HepG2 (cell line): ENCODE measurements around the gene SLC16A1. TPM values are rescaled to one million over a fixed set of nuclear protein-coding genes. Genes with fewer than 3 reads are reported as not detected.

Source experiments
- ATAC-seq: fragments of 200-7000 bp; cut with Tn5 transposase; 3 replicates; pipeline ENCODE4 v1.9.1; 2020; ENCODE audit warnings: mild to moderate bottlenecking, moderate library complexity
- BruUV-seq: library from RNA; stranded (reverse); fragments of 400-500 nt; replicated peaks from 2 replicates; lab custom pipeline; 2021; lab: Mats Ljungman, UMichigan
- CTCF ChIA-PET: fragments of 300-600 bp; formaldehyde crosslinking; extraction: SDS; loops from one replicate; lab custom pipeline; 2021; ENCODE audit warnings: low total read pairs, inconsistent platforms, low intra/inter-chr PET ratio; lab: Yijun Ruan, JAX
- POLR2A ChIA-PET: fragments of 350-600 bp; sonication (Branson Sonifier 250); formaldehyde crosslinking; loops from one replicate; lab custom pipeline; 2020; ENCODE audit warnings: antibody characterized with exemption, inconsistent platforms; lab: Yijun Ruan, JAX
- DNase-seq: peaks from one replicate; pipeline ENCODE4 v3.0.0-alpha.2; 2015; ENCODE audit warnings: low spot score
- FAIRE-seq: peaks from 3 replicates; lab custom pipeline; 2011; peaks lifted over from hg19 to GRCh38; lab: Jason Lieb, UNC
- H2AFZ ChIP-seq: one replicate; pipeline ENCODE4 v1.6.1; 2011; ENCODE audit warnings: low read length, inconsistent platforms
- H3K27ac ChIP-seq: fragments of 300-600 bp; 3 replicates; pipeline ENCODE4 v1.8.0; 2011; ENCODE audit warnings: mixed run types, mild to moderate bottlenecking, mixed read lengths, low read length, inconsistent platforms; ENCODE audit not compliant: insufficient read depth; ENCODE audit errors: extremely low read length
- H3K27me3 ChIP-seq, 2 experiments: fragments of 200-600 bp in 1 of 2; 2 replicates in 1 of 2; 3 replicates in 1 of 2; pipeline versions ENCODE4 v1.6.0 to v1.8.0; 2011; ENCODE audit warnings: low read length in 2 of 2, mild to moderate bottlenecking in 2 of 2, moderate library complexity in 2 of 2, inconsistent platforms in 1 of 2; ENCODE audit not compliant: insufficient read depth in 2 of 2, control insufficient read depth in 1 of 2
- H3K36me3 ChIP-seq, 2 experiments: fragments of 200-600 bp in 1 of 2; replicated peaks in 1 of 2; 2 replicates in 1 of 2; 3 replicates in 1 of 2; pipeline versions ENCODE4 v1.5.1 to v1.8.0; 2011; ENCODE audit warnings: low read length in 2 of 2, inconsistent platforms in 1 of 2; ENCODE audit not compliant: insufficient read depth in 2 of 2, control insufficient read depth in 1 of 2
- H3K4me1 ChIP-seq: 2 replicates; pipeline ENCODE4 v1.5.1; 2012; ENCODE audit warnings: low read length, inconsistent platforms; ENCODE audit not compliant: insufficient read depth
- H3K4me2 ChIP-seq: 2 replicates; pipeline ENCODE4 v1.6.0; 2011; ENCODE audit warnings: low read depth, low read length, inconsistent platforms
- H3K4me3 ChIP-seq, 3 experiments: fragments of 200-600 bp in 1 of 3; sonication (generic), shearing (Covaris generic) in 1 of 3; replicated peaks in 1 of 3; 2 replicates each; pipeline ENCODE4 v1.5.1; 2011 to 2016; ENCODE audit warnings: low read length in 3 of 3, inconsistent platforms in 2 of 3, low read depth in 2 of 3, mild to moderate bottlenecking in 2 of 3, control low read depth in 1 of 3, mixed read lengths in 1 of 3; ENCODE audit not compliant: insufficient read depth in 1 of 3
- H3K79me2 ChIP-seq: one replicate; pipeline ENCODE4 v1.6.1; 2011; ENCODE audit warnings: low read length, inconsistent platforms; ENCODE audit not compliant: insufficient read depth
- H3K9ac ChIP-seq: 2 replicates; pipeline ENCODE4 v1.6.0; 2011; ENCODE audit warnings: mild to moderate bottlenecking, low read depth, low read length, inconsistent platforms; ENCODE audit not compliant: insufficient read depth
- H3K9me3 ChIP-seq: 2 replicates; pipeline ENCODE4 v1.5.1; 2012; ENCODE audit warnings: mild to moderate bottlenecking, low read length
- H4K20me1 ChIP-seq: 2 replicates; pipeline ENCODE4 v1.6.0; 2011; ENCODE audit warnings: inconsistent platforms, mild to moderate bottlenecking, low read length, moderate library complexity; ENCODE audit not compliant: insufficient read depth
- KAT8 ChIP-seq: IDR thresholded peaks from 2 replicates; pipeline ENCODE4 v1.6.1; 2016; ENCODE audit warnings: missing genetic modification reagents, missing compliant biosample characterization
- NFYB ChIP-seq: sonication (generic); formaldehyde crosslinking; IDR thresholded peaks from 2 replicates; pipeline ENCODE4 v1.4.0; 2020; ENCODE audit warnings: missing genetic modification reagents
- ZNF121 ChIP-seq: sonication (generic); formaldehyde crosslinking; IDR thresholded peaks from 2 replicates; pipeline ENCODE4 v1.5.0; 2020; ENCODE audit warnings: mild to moderate bottlenecking, missing genetic modification reagents
- ZNF770 ChIP-seq: sonication (generic); formaldehyde crosslinking; IDR thresholded peaks from 2 replicates; pipeline ENCODE4 v1.5.0; 2020; ENCODE audit warnings: mild to moderate bottlenecking, missing genetic modification reagents
- WGBS: methylation state at CpG from one replicate; pipeline ENCODE4 v1.1.6; 2017; ENCODE audit warnings: low lambda C conversion rate; 5-methylcytosine and 5-hydroxymethylcytosine counted together
- in situ Hi-C: cut with HindIII; loops from 2 replicates; pipeline ENCODE4 v1.10.0; 2017; ENCODE audit warnings: low pct_unique_long_range_greater_than_20kb; ENCODE audit not compliant: extremely low pct_ligation_motif_present
- intact Hi-C: fragments of 100-400 bp; cut with micrococcal nuclease; formaldehyde crosslinking; loops from one replicate; pipeline ENCODE4 v1.10.0; 2022; ENCODE audit not compliant: unreplicated experiment
- polyA plus RNA-seq, 8 experiments: library from polyadenylated mRNA; depleted of rRNA in 3 of 8; stranded (reverse) in 7 of 8; unstranded in 1 of 8; fragments of >200 nt; fragmentation: Illumina TruSeq in 4 of 8; extraction: Trizol in 4 of 8; gene quantifications; 2 replicates each; pipeline versions ENCODE4 v1.2.1 to v1.2.3, GENCODE V29; 2011 to 2016; ENCODE audit warnings: low read depth in 4 of 8, missing spikeins in 1 of 8, mixed read lengths in 1 of 8; ENCODE audit not compliant: insufficient read depth in 1 of 8
- total RNA-seq, 5 experiments: library from RNA; depleted of rRNA; stranded (reverse); fragments of >200 nt; fragmentation: Illumina TruSeq; extraction: Trizol; gene quantifications; 2 replicates each; pipeline ENCODE4 v1.2.3, GENCODE V29; 2016; ENCODE audit warnings: low read depth in 1 of 5

The SLC16A1 gene
- total and polyA plus RNA-seq, 2 of the 13 experiments (the other 11 are each of a cell fraction or from before 2014, with no cell fraction given) = 106 to 142 TPM

DNA sequence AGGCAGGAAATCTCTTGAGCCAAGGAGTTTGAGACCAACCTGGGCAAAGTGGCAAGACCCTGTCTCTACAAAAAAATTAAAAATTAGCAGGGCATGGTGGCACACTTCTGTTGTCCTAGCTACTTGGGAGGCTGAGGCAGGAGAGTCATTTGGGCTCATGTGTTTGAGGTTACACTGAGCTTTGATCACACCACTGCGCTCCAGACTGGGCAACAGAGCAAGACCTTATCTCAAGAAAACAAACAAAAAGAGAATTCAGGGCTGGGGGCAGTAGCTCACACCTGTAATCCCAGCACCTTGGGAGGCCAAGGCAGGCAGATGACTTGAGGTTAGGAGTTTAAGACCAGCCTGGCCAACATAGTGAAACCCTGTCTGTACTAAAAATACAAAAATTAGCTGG lies 17.8 kb upstream of the SLC16A1 start:
- Histone ChIP-seq H3K36me3 (0 out of 5 replicates have a peak, but pooled peaks cover 0 to 3% of the 10 kb centered on the region in 2 experiments), H4K20me1 (no peaks in the 10 kb centered on the region), H3K27ac (no peak overlapping the region), H3K4me3 (no peak overlapping the region), H2AFZ (no peak overlapping the region), H3K4me1 (peaks cover 29% of the 10 kb centered on the region), H3K9me3 (no peaks in the 10 kb centered on the region), H3K27me3 (no peaks in the 10 kb centered on the region; a peak in 1 of 5 replicates), H3K9ac (no peak overlapping the region), H3K4me2 (no peak overlapping the region), H3K79me2 (no peaks in the 10 kb centered on the region)
- no peak for DNase-seq
- BruUV-seq = no TSS peak
- ATAC-seq = no peak
- FAIRE-seq = no peak
- in situ Hi-C loops (no loop called here), intact Hi-C loops (no loop called here)
- POLR2A ChIA-PET = interaction anchor here (1.3 kb wide), 1 partner anchor 16 kb away, joined by 4 read pairs; no protein-coding TSS in a partner anchor
- TF ChIP-seq ZNF121 (CRISPR knock-in tag) (peak; percentile 90), ZNF770 (CRISPR knock-in tag) (0 out of 2 replicates have a peak, but pooled peaks have one; percentile 43), KAT8 (CRISPR knock-in tag) (no peak)
- WGBS = 100% methylated on average over 1 of the region's 1 CpG
- CTCF ChIA-PET = no interaction called here

GRCh38 chr1:112971006-112971405 lies 15.0 kb upstream of the SLC16A1 start:
- Histone ChIP-seq H3K27ac (no peak overlapping the region), H4K20me1 (no peaks in the 10 kb centered on the region), H3K27me3 (no peaks in the 10 kb centered on the region), H3K4me3 (no peak overlapping the region), H2AFZ (no peak overlapping the region), H3K36me3 (peaks cover 3 to 25% of the 10 kb centered on the region in 2 experiments; a peak in 4 of 5 replicates), H3K4me2 (no peak overlapping the region), H3K9ac (no peak overlapping the region), H3K79me2 (no peaks in the 10 kb centered on the region), H3K9me3 (no peaks in the 10 kb centered on the region)
- ATAC-seq (no peak), DNase-seq (no peak)
- 92% methylated on average over 1 of the region's 1 CpG for WGBS
- ChIA-PET CTCF (no interaction called here), POLR2A (no interaction called here)
- no TSS peak for BruUV-seq
- in situ Hi-C loops (no loop called here), intact Hi-C loops (no loop called here)
- TF ChIP-seq NFYB (CRISPR knock-in tag) = no peak
- TF ChIP-seq, all 625 proteins: peak for 0
- H3K4me1 ChIP-seq = peaks cover 23% of the 10 kb centered on the region
- FAIRE-seq = no peak
